Measurements from ENCODE around the gene MAP7. TPM values are rescaled to one million over a fixed set of nuclear protein-coding genes. Genes with fewer than 3 reads are reported as not detected.
"Not testable (repeated sequence)": the region's sequence is repeated elsewhere in the genome, so short reads cannot be mapped to it uniquely, and the experiment has no call there.

MAP7 gene
- polyA plus RNA-seq, 4 donors, result 32.6 to 37.1 (median 34.5) TPM

DNA sequence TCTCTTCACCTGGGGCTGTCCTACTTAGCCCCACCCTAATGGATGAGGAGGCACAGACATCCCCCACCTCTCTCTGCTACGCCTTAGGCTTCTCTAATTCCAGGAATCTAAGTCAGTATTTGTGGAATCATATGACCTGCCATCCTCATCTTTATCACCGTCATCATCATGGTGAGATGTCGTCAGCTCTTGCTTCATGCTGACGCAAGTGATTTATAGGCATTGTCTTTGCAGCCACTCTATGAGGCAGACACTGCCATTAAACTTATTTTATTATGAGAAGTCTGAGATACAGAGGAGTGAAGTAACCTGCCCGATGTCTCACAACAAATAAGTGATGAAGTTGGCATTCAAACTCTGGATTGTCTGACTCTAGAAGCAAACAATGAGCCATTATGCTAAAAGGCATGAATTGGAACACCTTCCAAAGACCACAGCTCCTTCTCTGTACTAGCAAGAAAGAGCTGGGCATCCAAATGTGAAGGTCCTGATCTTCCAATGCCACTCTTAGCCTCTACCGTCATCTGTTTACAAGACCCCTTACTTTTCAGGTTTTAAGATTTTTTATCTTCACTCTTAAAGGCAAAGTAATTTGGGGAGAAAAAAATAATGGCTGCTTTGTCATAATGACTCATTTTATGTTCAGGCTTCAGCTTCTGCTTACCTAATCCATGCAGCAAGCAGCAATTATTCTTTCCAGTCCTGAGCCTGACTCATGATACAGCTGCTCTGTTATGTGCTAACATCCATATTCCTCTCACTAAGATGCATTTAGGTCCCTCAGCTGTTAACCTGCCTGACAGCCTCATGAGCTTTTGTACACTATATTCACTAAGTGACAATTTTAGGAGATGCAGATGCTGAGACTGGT, 146.9 kb downstream of the MAP7 start:
- DNase-seq (ENCODE audit: low read depth in 4 of 4, low spot score in 3 of 4), result no peak

DNA sequence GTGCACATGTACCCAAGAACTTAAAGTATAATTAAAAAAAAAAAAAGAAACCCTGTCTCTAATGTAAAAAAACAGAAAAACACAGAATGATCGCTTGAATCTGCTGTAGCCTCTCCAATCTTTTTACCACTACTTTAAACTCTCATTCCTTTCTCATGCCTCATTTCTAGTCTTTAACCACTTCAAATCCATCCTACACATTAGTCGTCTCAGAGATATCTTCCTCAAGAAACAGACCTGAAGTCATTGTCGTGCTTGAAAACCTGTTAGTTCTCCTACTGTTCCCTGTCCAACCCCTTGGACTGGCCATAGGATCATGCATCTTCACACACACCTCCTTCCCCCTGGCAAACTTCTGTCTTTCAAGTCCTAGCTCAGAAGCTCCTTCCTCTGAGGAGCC, 148.5 kb downstream of the MAP7 start:
- DNase-seq (ENCODE audit: low read depth in 4 of 4, low spot score in 3 of 4), result no peak

DNA sequence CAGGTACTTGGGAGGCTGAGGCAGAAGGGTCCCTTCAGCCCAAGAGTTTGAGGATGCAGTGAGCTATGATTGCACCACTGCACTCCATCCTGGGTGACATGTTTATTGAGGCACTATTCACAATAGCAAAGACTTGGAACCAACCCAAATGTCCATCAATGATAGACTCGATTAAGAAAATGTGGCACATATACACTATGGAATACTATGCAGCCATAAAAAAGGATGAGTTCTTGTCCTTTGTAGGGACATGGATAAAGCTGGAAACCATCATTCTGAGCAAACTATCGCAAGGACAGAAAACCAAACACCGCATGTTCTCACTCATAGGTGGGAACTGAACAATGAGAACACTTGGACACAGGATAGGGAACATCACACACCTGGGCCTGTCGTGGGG, 149.0 kb downstream of the MAP7 start:
- DNase-seq (ENCODE audit: low read depth in 4 of 4, low spot score in 3 of 4), result not testable (repeated sequence)

DNA sequence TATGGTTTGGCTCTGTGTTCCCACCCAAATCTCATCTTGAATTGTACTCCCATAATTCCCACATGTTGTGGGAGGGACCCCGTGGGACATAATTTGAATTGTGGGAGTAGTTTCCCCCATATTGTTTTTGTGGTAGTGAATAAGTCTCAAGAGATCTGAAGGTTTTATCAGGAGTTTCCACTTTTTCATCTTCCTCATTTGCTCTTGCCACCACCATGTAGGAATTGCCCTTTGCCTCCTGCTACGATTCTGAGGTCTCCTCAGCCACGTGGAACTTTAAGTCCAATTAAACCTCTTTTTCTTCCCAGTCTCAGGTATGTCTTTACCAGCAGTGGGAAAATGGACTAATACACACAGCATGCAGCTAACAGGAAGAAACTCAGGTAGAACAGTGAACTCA, 151.8 kb downstream of the MAP7 start:
- no peak for DNase-seq (ENCODE audit: low read depth in 4 of 4, low spot score in 3 of 4)

DNA sequence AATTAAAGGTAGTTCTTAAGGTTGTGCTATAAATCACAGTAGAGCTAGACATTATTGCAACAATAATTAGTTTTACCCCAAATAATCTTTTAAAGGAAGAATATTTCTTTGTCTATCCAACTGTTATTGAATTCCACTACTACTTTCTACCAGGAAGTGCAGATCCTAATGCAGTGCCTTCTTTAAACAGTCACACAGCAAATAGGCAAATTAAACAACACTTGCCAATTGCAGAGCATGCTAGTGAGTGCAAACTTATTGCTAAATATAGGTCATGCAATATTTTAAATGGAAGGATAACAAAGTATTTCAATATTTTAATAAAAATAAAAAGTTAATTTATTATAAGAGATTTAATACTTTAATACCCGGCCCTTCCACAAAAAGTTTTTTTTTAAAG, 153.3 kb downstream of the MAP7 start:
- DNase-seq (ENCODE audit: low read depth in 4 of 4, low spot score in 3 of 4), result no peak

DNA sequence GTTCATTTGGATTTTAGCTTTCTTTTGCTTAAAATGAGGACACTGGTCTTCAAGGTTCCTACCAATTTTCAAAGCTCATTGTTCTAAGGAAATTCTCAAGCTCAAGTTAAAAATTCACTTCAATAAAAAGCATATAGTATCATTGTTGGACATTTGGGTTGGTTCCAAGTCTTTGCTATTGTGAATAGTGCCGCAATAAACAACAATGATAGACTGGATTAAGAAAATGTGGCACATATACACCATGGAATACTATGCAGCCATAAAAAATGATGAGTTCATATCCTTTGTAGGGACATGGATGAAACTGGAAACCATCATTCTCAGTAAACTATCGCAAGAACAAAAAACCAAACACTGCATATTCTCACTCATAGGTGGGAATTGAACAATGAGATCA, 159.3 kb downstream of the MAP7 start:
- not testable (repeated sequence) for DNase-seq (ENCODE audit: low read depth in 4 of 4, low spot score in 3 of 4)

DNA sequence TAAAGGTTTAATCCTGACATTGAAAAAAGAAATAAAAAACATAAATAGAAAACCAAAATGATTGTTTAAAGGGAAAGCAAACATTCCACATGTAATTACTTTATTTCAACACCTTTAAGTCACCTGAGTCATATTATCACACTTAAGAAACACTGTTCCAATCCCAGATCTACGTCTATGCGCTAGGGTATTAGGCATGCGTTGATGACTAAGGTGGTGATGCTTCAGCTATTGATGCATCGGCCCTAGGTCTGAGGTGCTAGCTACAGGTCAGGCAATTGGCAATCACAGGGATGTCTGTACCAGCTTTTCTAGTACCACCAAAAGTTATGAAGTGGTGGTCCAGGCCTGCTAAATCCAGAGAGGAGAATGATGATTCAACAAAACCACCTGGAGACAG, 162.9 kb downstream of the MAP7 start:
- no peak for DNase-seq (ENCODE audit: low read depth in 4 of 4, low spot score in 3 of 4)

DNA sequence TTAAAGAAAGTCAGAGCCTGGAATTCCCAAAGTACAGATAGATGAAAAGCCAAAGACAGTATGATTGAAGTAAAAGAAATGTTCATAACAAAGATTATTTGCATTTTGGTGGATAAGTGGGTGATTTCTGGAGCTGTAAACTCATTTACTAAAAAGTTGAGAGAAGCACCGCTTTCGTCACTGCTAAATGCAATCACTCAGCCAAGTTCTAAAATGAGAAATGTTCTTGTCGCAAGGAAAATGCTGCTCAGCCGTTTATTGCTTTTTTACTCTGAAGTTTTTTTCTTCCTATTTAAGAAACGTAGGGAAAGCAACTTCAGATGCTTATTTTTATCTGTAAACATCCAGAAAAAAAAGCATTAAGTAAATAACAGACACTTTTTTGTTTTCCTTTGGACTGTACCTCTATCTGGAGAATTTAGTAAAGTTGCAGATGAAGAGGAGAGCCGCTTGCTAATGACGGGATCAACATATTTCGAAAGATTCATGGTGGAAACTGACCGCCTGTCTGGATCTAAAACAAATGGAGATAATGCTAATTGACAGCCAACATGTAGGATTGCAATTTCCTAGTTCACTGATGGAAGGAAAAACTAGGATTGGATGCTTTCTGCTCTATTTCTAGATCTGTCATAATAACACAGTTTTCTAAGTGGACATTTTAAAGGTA, 166.8 kb downstream of the MAP7 start:
- DNase-seq (ENCODE audit: low read depth in 4 of 4, low spot score in 3 of 4), result no peak

DNA sequence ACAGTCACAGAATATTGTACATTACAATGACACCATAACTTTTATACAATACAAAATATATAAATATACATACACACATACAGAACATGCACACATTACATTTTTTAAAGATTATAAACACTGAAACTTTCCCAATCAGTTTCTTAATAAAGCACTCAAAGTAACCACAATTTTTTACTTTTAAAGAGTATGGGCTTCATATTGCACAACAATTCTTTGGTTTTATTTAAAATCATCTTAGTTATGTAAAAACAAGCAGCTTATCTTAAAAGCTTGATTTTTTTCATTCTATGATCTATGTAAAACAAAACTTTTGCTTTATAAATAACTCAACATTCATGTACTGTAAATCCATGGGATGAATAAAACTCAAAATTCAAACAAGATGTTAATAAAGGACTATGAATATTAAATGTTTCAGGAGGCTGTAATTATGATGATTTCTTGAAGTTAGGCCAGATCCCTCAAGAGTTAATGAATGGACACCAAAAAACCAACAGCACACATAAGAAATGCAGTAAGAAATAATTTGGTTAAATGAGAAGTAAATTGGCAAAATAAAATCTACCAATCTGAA, 167.5 kb downstream of the MAP7 start:
- no peak for DNase-seq (ENCODE audit: low read depth in 4 of 4, low spot score in 3 of 4)

DNA sequence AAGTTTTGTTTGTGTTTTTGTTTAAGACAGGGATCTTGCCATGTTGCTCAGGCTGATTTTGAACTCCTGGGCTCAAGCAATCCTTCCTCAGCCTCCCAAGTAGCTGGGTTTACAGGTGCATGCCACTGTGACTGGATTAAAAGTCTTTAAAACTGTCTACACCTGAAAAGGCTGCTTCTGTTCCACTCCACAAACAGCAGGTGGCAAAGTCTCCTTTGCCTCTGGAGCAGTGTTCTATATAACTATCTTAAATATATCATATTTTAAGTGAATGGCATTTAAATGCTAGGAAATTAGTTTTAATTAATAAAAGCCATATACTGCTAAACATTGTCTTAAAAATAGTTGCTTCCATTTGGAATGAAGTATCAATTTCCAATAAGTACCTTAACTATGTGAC, 171.3 kb downstream of the MAP7 start:
- DNase-seq (ENCODE audit: low read depth in 4 of 4, low spot score in 3 of 4), result no peak

DNA sequence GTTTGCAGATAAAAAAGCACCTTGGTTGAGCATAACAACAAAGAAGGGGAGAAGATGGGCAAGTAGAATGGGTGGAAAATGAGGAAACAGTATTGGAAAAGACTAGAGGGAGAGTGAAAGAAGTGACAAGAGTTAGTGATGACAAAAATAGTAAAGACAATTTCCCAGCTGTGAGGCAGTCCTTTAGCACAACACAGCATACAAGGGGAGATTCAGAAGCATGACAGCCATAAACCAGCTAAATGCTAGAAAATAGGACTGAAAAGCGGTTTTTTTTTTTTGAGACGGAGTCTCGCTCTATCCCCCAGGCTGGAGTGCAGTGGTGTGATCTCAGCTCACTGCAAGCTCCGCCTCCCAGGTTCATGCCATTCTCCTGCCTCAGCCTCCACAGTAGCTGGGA, 174.4 kb downstream of the MAP7 start:
- DNase-seq (ENCODE audit: low read depth in 4 of 4, low spot score in 3 of 4), result not testable (repeated sequence)

DNA sequence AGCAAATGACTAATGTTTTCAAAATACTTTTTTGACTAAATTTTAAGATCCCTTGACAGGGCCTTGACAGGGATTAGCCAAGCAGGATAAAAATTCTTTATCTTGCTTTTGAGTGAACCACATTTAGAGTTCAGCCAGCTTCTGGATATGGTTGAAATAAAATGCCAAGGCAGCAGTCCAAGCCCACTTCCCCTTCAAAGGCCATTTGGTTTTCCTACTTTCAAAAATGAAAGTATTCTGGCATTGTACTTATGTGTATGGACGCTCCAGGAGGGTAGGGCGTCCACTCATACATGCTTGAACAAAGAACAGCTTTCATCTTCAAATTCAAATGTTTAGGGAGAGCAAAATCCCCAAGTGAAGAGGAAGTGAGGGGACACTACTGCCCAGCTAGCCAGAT, 178.3 kb downstream of the MAP7 start:
- DNase-seq (ENCODE audit: low read depth in 4 of 4, low spot score in 3 of 4), result no peak

DNA sequence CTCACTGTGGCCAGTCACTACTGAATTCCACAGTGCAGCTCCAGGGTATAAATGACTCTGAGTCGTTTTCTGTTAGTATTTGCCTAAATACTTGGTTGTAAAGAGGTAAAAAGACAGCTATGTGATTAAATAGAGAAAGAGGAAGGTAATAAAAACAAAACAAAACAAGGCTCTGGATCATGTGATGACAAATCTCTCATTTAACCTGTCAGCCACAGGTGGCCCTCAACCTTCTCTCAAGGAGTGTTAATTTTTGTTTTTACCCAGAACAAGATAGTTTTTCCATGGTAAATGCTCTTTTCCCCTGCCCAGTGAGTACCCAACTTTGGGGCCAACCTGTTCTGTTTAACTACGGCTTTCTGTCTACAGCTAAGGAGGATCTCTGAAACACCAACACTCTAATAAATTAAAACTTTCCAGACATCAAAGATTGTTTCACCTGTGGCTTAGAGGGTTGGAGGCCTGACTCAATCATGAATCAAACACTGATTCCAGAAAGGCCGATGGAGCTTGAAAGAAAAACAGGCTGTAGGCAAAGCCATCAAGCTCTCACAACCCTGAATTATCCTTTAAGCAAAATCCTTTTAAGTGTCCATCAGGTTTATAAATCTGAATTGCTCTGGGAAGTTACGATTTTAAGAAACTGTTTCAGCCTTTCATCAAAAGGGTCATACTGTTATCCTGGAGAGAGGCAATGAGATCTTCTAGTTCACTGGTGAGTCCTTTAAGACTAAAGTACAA, 179.1 kb downstream of the MAP7 start:
- DNase-seq (ENCODE audit: low read depth in 4 of 4, low spot score in 3 of 4), result no peak

DNA sequence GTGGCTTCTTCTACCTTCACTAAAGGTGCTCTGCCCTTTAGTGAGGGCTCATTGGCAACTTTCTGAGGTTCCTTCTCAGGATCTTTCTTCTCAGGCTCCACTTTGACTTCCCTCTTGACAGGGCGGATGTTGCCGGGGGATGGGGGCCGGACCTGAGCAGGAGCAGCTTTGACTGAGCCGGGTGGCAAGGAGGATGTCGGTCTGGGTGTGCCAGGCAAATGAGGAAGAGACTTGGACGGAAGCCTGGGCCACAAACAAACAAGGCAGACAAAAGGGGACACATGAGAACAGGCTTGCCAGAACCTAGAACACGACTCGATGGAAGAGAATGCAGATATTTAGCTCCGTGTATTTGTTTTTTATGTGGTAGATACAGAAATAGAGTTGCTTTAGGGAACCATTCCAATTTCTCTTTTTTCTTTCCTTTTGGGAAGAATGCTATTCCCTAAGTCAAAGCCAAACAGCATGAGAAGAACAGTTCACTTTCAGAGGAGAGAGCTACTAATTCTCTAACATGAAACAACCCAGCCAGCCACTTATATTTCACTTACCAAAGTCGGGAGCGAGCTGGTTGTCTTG, 184.4 kb downstream of the MAP7 start:
- no peak for DNase-seq (ENCODE audit: low read depth in 4 of 4, low spot score in 3 of 4)

DNA sequence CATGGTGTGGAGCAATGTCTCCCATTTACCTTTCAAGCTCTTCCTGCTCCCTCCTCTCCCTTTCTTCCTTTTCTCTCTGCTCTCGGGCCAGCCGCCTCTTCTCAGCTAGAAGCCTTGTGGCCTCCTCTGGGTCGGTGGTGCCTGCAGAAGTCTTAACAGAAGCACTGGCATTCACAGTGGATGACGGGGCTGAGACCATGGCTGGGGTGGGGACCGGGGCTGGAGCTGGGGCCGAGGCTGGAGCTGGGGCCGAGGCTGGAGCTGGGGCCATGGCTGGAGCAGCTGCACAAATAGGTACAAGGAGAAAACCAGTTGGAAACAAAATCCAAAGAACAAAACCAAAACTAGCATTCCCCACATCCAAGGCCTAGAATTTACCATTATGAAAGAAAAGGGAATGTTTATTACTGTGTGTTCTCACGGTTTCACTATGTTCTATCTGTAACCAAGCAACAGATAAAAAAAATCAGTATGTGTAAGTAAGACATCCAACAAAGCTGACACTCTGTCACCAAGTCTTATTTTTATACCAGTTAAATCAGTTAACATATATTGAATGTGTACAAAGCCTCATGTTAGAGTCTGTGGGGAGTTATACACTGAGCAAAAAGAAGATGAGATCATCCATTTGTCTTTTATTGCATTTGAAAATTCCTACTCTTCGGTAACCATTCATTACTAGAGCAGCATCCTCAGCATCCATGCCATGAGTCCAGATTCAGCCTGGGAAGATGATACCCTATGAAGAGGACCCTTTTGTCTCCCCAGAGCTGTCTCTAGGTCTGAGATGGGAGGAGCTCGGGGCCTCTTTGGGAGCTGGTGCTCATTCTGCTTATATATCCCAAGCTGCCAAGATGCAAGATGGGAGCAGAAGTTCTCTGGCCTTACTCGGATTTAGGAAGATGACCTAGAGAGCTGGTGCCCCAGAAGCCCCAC, 187.5 kb downstream of the MAP7 start:
- DNase-seq (ENCODE audit: low read depth in 4 of 4, low spot score in 3 of 4), result no peak

DNA sequence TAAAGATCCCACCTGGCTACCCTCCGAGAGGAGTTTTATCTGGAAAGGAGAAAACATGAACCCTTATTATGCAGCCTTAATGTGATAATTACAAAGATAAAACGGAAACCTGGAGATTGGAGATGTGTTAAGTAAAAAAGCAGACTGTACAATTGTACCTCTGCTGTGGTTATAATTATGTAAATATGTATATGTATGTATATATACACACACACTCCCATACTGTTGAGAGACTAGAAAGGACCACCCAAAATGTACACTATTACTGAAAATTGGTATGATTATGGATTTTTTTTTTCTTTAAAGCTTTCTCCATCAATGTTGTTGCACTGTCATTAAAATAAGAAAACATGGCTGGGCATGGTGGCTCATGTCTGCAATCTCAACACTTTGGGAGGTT, 188.4 kb downstream of the MAP7 start:
- DNase-seq (ENCODE audit: low read depth in 4 of 4, low spot score in 3 of 4), result no peak

DNA sequence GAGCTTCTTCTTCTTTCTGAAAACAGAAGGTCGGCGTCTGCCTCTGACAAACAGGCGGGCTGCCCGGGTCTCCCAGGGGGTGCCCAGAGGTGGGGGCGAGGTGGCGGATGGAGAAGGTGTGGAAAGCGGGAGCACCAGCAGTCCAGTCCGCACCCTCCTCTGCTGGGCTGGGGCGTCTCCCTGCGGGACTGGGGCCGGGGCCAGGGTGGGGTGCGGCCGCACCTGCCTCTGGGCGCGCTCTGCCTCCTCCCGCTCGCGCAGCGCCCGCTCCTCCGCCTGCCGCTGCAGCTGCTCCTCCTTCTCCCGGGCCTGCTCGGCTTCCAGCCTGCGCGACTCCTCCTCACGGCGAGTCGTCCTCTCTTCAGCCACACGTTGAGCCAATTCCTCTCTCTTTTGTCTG, 189.4 kb downstream of the MAP7 start:
- no peak for DNase-seq (ENCODE audit: low read depth in 4 of 4, low spot score in 3 of 4)

DNA sequence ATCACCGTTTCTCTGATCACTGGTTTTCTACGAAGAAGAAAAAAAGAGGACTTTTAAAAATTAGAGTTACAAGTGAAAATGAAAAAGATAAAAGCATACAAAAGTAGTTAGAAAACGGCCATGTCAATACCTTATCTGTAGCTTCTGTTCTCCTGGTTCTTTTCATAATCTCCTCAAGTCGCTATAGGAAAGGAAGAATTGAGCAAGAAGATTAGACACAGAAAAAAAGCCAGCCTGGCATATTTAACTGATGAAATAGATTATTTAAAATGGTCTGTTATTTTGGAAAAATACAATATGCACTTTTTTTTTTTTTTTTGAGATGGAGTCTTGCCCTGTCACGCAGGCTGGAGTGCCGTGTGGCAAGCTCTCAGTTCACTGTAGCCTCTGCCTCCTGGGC, 190.4 kb downstream of the MAP7 start:
- no peak for DNase-seq (ENCODE audit: low read depth in 4 of 4, low spot score in 3 of 4)

DNA sequence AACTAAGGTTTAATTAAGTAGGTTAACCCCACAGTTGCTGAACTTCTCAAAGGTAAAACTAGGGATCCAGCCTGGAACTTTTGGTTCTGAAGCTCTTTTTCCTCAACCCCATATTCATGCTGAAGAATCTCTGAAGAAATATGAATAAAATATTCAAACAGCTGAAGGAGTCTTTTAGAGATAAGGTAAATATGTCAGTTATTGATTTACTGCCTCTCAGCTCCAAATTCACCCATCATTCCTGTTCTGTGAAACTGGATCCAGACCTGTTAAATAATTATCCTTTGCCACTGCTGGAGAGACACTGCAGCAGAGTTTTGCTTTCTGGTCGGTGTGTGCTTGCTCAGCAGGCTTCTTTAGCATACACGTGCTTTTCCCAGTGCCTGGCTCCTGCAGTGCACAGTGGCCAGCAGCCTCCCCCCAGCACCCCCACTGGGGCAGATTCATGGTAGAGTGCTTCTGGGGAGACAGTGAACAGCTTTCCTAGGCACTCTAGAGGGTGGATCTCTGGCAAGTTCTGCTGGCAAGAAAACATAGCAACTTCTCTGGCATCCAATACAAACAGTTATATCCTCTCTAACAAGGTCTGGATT, 198.6 kb downstream of the MAP7 start:
- no peak for DNase-seq (ENCODE audit: low read depth in 4 of 4, low spot score in 3 of 4)
